Measurements from ENCODE around the gene CD82. TPM values are rescaled to one million over a fixed set of nuclear protein-coding genes. Genes with fewer than 3 reads are reported as not detected.

CD82 gene
- polyA plus RNA-seq, 1 donor (not counting 4 experiments of a cell fraction or from before 2014, with no cell fraction given) = 118 TPM

- no peak overlapping the region for H3K27ac ChIP-seq (ENCODE audit: control insufficient read depth, insufficient read depth, low read length)
- peaks cover 8% of the 10 kb centered on the region for H3K27me3 ChIP-seq (ENCODE audit: control insufficient read depth, extremely low read depth, insufficient read depth, low read length)
- H3K9ac ChIP-seq (ENCODE audit: control insufficient read depth, extremely low read depth, insufficient read depth, low read length) = no peak overlapping the region
- H3K9me3 ChIP-seq (ENCODE audit: control insufficient read depth, low read depth, low read length) = no peaks in the 10 kb centered on the region
- H3K36me3 ChIP-seq (ENCODE audit: control insufficient read depth in 2 of 2, extremely low read depth in 1 of 2, insufficient read depth in 2 of 2, low read length in 2 of 2) = no peaks in the 10 kb centered on the region
- H4K20me1 ChIP-seq (ENCODE audit: control insufficient read depth, extremely low read depth, insufficient read depth, low read length) = no peaks in the 10 kb centered on the region
- peaks cover 8% of the 10 kb centered on the region for H3K4me1 ChIP-seq (ENCODE audit: control insufficient read depth, extremely low read depth, insufficient read depth, low read length)
- no peak overlapping the region for H2AFZ ChIP-seq (ENCODE audit: control insufficient read depth, low read length)
- H3K4me3 ChIP-seq (ENCODE audit: control insufficient read depth in 2 of 3, extremely low read depth in 1 of 3, insufficient read depth in 2 of 3, low read depth in 1 of 3, low read length in 3 of 3) = no peak overlapping the region
- H3K79me2 ChIP-seq (ENCODE audit: control insufficient read depth, insufficient read depth, low read length) = no peaks in the 10 kb centered on the region
- DNase-seq (ENCODE audit: low read depth, low spot score) (no peak), FAIRE-seq (no peak)
- H3K4me2 ChIP-seq (ENCODE audit: control insufficient read depth, extremely low read depth, insufficient read depth, low read depth, low read length) = no peak overlapping the region
- dilution Hi-C loops (cut with MboI; ENCODE audit: extremely low pct_ligation_motif_present, low sequenced_read_pairs) = loop anchor here (25.0 kb wide), 1 partner anchor 249 kb away; no protein-coding TSS in a partner anchor
- H3K9me1 ChIP-seq (ENCODE audit: control insufficient read depth, extremely low read depth, insufficient read depth, low read length) = no peaks in the 10 kb centered on the region
- TF ChIP-seq CTCF (optimal IDR thresholded peaks at IDR 0.05 in 1 of 3, IDR thresholded peaks at IDR 0.05 in 1 of 3, conservative IDR thresholded peaks at IDR 0.05 in 1 of 3; ENCODE audit: extremely low read depth in 1 of 3, insufficient read depth in 2 of 3, low read length in 3 of 3) (no peak), EZH2 (IDR thresholded peaks at IDR 0.05; ENCODE audit: low read length) (no peak)
These were observed 72.6 kb downstream of the CD82 start for GRCh38 chr11:44638032-44638431.

DNA sequence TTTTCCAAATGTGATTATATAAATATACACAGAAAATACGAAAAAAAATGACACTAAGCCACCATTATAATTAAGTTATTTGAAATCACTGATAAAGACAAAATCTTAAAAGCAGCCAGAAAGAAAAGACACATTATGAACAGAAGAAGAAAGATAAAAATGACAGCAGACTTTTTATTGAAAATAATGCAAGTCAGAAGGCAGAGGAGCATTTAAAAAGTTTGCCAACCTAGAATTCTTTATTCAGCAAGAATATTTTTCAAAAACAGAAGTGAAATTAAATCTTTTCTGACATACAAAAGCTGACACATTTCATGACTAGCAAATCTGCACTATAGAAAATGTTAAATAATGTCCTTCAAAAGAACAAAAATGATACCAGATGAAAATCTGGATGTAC lies 77.8 kb downstream of the CD82 start:
- no peak for TF ChIP-seq CTCF (optimal IDR thresholded peaks at IDR 0.05 in 1 of 3, IDR thresholded peaks at IDR 0.05 in 1 of 3, conservative IDR thresholded peaks at IDR 0.05 in 1 of 3; ENCODE audit: extremely low read depth in 1 of 3, insufficient read depth in 2 of 3, low read length in 3 of 3)
- no peak for TF ChIP-seq EZH2 (IDR thresholded peaks at IDR 0.05; ENCODE audit: low read length)
- no peaks in the 10 kb centered on the region for H3K9me1 ChIP-seq (ENCODE audit: control insufficient read depth, extremely low read depth, insufficient read depth, low read length)
- dilution Hi-C loops (cut with MboI; ENCODE audit: extremely low pct_ligation_motif_present, low sequenced_read_pairs) = loop anchor here (25.0 kb wide), 1 partner anchor 244 kb away; no protein-coding TSS in a partner anchor

More for the DNA sequence above, 77.8 kb downstream of the CD82 start:
- Histone ChIP-seq H3K27ac (ENCODE audit: control insufficient read depth, insufficient read depth, low read length) (no peak overlapping the region), H2AFZ (ENCODE audit: control insufficient read depth, low read length) (no peak overlapping the region), H3K9ac (ENCODE audit: control insufficient read depth, extremely low read depth, insufficient read depth, low read length) (no peak overlapping the region), H3K9me3 (ENCODE audit: control insufficient read depth, low read depth, low read length) (peaks cover 2% of the 10 kb centered on the region), H3K4me3 (ENCODE audit: control insufficient read depth in 2 of 3, extremely low read depth in 1 of 3, insufficient read depth in 2 of 3, low read depth in 1 of 3, low read length in 3 of 3) (no peak overlapping the region), H3K4me2 (ENCODE audit: control insufficient read depth, extremely low read depth, insufficient read depth, low read depth, low read length) (no peak overlapping the region), H4K20me1 (ENCODE audit: control insufficient read depth, extremely low read depth, insufficient read depth, low read length) (no peaks in the 10 kb centered on the region), H3K27me3 (ENCODE audit: control insufficient read depth, extremely low read depth, insufficient read depth, low read length) (no peaks in the 10 kb centered on the region), H3K4me1 (ENCODE audit: control insufficient read depth, extremely low read depth, insufficient read depth, low read length) (no peaks in the 10 kb centered on the region), H3K79me2 (ENCODE audit: control insufficient read depth, insufficient read depth, low read length) (no peaks in the 10 kb centered on the region), H3K36me3 (ENCODE audit: control insufficient read depth in 2 of 2, extremely low read depth in 1 of 2, insufficient read depth in 2 of 2, low read length in 2 of 2) (no peaks in the 10 kb centered on the region)
- DNase-seq (ENCODE audit: low read depth, low spot score) (no peak), FAIRE-seq (no peak)
